GM15510 (cell line): ENCODE data around the gene TM9SF4.

Experiments used
- POLR2A ChIP-seq: IDR thresholded peaks from 3 replicates; pipeline ENCODE4 v1.6.1; 2011; ENCODE audit warnings: borderline replicate concordance; ENCODE audit not compliant: insufficient read length; ENCODE audit errors: extremely low read depth

TM9SF4 gene

DNA sequence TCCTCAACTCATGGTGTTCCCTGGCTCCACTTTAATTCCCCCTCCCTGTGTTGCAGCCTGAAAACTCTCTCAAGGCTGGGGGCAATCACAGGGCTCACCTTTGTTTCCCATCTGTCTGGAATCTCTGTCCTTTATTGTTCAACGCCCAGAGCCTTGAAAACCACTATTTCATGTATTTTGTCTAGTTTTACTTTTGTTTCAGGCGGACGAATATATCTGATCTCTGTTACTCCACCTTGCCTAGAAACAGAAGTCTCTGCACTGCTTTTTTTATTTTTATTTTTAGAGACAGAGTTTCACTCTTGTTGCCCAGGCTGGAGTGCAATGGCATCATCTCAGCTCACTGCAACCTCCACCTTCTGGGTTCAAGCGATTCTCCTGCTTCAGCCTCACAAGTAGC lies 70.4 kb downstream of the TM9SF4 start:
- TF ChIP-seq POLR2A = no peak

DNA sequence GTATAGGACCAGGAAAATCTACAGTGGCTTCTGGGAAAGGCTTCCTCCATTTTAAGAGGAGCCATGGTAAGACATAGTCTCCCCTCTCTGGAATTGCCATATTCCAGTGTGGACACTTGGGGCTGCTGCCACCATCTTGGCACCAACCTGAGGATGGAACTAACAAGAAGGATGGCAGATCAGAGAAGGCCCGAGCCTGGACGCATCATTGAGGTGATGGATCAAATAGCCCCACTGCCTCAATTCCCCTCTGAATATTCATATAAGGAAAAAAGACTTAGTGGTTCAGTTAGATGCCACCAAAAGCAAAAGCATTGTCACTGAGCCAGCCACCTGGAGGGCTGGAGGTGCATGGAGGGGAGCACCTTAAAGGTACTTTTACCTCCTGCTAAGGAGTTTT lies 72.1 kb downstream of the TM9SF4 start:
- TF ChIP-seq POLR2A = no peak

DNA sequence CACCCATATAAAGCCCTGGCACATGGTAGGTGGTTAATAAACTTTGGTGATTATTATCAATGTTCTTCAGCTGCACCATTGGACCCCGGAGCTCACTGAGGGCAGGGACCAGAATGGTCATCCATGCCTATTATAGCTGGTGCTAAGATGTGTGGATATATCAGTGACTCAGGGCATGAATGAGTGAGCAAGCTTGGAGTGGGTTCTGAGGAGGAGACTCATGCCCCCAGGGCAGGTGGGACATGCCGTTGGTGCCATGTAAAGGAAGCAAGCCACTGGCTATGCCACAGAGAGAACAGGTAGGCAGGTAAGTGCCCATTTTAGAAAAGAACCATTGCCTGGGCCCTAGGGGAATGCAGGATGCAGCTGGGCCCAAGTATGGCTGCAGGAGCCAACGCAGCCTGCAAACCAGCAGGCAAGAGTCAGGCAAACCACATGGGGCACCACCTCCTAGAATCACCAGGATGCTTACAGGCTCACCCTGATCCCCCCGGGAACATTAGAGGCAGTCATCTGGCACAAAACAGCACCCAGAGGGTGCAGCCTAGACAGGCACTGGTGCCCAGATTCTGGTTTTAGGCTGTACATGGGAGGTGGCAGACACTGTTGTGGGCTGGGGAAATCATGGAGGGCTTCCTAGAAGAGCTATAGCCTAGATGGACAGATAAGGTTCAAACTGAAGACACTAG lies 74.6 kb downstream of the TM9SF4 start:
- TF ChIP-seq POLR2A = no peak

DNA sequence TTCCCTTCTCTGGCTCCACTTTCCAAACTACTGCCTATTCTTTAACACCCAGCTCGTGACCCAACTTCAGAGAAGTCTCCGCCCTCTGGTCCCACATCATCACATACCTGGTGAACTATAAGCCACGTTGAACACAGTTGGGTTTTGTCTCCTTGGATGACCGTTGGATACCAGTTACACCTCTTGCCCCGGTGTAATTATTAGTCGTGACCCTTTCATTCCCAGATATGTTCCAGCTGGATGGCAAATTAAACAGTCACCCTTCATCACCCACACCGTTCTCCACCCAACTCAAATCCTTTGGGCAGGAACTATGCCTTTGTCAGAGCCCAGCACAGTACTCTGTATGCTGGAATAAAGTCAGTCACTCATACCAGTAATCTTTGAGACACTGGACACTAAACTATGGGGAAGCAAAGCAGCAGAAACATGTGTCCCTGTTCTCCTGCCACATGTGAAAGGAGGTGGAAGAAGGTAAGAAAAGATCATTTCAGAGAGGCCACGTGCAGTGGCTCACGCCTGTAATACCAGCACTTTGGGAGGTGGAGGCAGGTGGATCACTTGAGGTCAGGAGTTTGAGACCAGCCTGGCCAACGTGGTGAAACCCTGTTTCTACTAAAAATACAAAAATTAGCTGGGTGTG lies 75.6 kb downstream of the TM9SF4 start:
- TF ChIP-seq POLR2A = no peak

DNA sequence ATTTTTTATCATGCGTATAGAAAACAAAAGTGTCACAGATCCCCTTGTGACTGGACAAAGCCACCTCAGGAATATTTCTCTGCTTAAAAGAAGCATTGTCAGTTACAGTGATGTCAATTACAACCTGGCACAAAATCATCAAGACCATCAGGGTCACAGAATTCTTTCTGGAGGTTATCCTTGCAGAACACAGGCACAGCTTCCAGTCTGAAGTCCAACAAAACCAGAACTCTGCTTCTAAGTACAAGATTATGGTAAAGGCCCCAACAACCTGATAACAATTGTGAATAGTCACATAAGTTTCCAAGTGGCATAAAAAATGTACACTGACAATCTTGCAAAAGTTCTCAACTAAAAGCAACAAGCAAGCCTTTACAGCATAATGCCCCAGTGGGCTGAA lies 77.0 kb downstream of the TM9SF4 start:
- TF ChIP-seq POLR2A = no peak

DNA sequence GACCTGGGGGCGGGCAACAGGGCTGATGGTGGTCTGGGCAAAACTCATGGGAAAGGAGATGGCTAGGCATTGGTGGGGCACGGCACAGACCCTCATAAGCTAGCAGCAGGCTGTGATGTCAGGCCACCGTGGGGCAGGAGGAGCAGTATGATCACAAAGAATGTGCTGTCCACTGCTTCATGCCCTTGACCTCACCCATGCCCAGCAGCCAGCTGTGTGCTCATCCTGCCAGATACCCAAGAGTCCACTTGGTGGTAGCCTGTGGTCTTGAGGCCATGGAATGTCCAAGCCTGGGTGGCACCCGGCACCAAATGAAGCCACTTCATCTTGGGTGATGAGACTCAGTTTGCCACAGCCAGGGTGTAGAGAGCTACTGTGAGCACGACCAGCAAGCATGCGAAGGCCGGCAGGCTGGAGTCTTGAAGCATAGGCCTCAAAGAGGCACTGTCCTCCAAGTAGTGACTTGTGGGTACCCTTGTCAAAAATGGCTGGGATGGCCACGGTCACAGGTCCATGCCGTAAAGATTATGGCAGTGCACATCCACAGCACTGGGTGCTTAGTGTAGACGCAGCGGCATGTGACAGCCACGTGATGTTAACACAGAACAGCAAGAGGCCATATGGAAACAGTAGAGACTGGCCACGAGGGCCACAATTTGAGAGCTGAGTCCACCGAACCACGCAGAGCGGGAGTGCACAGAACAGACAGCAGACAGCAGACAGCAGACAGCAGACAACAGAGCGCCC lies 79.0 kb downstream of the TM9SF4 start:
- no peak for TF ChIP-seq POLR2A

DNA sequence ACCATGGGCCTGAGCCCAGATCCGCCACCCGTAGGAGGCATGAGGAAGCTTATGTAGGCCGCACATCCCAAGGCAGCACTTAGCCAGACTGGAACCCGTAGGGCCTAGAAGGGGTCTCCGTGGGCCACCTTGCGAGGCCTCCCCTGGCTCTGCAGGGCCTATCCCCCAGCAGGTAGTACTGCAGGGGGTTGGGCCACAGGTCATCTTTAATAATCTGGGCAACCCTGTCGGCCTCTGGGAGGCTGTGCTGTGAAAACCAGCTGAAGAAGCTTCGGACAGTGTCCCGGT lies 79.6 kb downstream of the TM9SF4 start:
- no peak for TF ChIP-seq POLR2A

DNA sequence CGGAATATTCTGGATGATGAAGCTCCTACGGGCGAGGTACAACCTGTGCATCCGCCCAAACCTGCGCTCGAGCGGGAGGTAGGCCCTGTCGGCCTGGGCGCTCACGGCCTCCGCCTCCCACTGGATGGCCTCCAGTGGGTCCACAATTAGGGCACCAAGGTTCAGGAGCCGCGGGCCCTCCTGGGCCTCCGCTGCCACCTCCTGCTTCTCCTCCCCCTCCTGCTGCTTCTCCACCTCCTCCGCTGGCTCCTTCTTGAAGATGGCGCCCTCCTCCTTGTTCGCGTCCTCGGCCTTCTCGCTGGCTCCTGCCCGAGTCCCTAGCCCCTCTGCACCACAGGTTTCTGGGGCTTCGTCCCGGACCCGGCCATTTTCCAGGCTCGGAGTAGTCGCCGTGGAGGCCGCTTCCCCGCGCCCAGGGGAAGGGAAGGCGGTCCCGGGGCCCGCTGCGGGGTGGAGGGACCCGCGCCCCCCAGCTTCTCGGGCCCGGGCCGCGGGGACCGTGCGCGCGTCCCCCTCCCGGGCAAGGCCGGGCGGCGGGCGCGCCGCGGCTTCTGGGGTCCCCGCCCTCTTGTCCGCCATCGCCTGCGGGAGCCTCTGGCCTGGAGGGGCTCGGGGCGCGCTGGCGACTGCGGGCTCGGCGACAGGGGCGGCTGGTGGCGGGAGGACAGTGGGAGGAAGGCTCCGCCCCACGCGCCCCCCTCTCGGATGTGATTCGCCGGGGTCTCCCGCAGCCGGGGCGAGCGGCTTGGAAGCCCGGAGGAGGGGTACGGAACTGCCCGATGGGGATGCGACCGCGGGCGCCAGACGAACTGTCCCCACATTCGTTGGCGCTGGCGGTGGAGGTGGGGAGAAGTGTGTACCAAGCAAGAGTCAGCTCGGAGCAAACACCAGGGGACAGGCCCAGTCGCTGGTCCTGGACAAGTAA lies 80.4 kb downstream of the TM9SF4 start:
- TF ChIP-seq POLR2A = no peak

DNA sequence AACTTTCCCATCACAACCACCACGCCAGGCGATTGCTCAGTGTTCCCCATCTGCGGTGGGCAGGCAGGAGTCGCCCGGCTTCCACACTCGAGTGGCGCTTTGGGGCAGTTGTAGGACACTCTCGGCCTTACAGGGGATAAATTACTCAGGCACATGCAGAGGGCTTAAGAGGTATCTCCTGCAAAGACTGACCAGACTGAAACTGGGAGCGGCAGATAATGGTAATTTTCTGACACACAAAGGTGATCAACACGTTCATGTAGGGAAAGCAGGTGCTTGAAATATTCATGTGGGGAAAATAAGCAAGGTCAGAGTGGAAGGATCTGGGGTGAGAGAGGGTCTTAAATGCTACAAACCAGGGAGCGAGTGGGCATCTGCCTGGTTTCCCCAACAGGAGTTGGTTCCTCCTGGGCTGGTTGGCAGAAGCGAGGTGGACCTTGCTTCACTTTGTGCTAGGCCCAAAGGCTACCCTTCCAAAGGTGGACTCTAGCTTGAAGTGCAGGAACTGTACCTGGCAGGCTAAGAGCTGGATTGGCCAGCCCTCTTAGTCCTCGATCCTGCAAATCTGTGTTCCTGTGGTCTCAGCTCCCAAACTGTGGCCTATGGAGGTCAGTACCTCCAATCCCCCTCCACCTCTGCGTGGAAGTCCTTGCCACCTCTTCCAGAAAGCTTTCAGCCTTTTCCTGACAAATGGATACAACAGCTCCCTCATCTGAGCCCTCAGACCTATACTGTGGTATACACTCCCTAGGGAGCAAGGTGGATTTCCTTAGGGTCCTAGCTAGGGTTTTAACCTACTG lies 81.3 kb downstream of the TM9SF4 start:
- no peak for TF ChIP-seq POLR2A

DNA sequence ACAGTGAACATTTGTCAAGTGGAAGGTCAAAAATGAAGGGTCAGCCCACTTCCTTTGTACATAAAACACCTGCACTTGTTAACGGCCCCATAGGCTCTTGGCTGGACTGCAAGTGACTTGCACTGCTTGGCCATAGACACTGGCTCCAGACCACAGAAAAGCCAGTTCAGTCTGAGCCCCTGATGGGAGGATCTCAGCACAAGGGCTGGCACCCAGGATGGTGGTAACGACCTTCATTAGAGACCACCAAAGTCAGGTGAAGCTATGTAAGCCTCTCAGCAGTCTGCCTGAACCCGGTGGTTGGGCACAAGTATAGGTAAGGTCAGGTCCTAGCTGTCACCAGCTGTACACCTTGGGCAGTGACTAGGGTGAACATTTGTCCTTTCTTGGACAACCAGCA lies 81.9 kb downstream of the TM9SF4 start:
- no peak for TF ChIP-seq POLR2A

DNA sequence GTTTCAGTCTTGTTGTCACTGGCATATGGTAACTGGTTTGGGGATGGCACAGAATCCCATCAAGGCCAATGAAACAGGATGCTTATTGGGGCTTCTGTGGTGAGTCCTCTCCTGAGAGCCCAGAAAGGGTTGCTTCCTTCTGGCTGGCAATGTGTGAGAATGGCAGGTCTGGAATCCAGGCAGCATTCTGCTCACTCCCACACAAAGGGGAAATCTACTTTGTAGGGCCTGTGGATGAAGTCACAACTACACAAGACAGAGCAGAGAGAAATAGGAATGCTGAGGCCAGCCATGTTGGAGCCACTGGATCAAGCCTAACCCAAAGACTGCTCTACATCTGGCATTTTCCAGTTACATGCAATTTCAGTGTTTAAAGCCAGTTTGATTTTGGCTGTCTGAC lies 82.4 kb downstream of the TM9SF4 start:
- TF ChIP-seq POLR2A = no peak

DNA sequence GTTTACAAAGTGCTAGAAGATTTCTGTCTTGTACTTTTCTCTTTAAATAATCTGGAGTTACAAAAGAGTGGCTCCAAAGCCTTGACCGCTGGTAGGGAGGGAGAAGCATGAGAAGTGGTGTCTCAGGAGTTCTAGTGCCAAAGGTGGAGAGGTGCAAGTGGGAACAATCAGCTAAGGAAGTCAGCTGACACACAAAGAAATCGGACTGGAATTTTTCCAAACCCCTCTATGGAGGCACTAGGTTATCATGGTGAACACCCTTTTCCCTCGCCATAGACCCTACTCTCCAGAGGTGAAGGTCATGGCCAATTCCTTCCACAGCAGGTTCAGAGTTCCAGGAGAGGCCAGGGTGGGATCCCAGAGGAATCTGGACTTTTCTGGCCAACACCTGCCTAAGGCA lies 83.2 kb downstream of the TM9SF4 start:
- no peak for TF ChIP-seq POLR2A

DNA sequence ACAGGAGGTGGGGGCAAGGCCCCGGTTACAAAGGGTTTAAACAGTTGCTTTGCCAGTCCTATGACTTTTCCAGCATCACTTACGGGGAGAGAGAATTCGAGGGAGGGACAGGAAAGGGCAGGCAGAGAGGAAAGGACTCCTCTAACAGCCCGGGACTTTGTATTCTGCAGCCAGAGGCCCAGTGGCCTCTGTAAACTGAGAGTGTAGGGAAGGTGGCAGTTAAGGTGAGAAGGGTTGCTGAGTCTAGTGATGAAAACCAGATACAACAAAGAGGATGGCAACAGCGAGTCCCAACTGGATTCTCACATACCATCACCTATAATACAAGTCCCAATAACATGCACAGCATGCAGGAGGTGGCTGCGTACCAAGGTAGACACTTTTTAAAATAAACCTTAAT lies 84.5 kb downstream of the TM9SF4 start:
- TF ChIP-seq POLR2A = no peak

DNA sequence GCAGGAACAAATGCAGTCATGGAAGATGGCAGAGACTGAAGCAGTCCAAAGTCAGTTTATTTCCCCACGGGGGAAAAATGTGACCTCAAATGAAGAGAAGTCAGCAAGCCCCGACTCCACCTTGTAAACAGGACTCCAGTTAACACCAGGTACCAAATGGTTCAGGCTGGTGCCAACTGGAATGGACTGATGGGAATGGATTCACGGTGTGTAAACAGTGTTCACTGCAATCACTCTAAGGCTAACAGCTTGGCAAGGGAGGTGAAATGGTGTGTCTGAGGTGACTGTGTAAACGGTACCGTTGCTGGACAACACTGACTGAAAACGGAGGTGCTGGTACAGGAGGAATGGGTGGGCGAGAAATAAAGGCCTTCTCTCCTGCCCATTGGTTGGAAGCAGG lies 86.1 kb downstream of the TM9SF4 start:
- no peak for TF ChIP-seq POLR2A
